Osteoblast (primary cell): Measurements from ENCODE around the gene CMIP. TPM values are rescaled to one million over a fixed set of nuclear protein-coding genes. Genes with fewer than 3 reads are reported as not detected.
A peak's percentile ranks its signal among the peaks of the same experiment; 100 is the strongest.

Source experiments
- DNase-seq: peaks from one replicate; pipeline ENCODE4 v3.0.0; 2011; ENCODE audit warnings: low spot score, mixed read lengths; ENCODE audit not compliant: insufficient read length; ENCODE audit errors: missing footprints
- H2AFZ ChIP-seq: 2 replicates; pipeline ENCODE4 v1.6.0; 2011; ENCODE audit warnings: mild to moderate bottlenecking, low read length
- H3K27ac ChIP-seq: 2 replicates; pipeline ENCODE4 v1.5.1; 2011; ENCODE audit warnings: mild to moderate bottlenecking, low read depth, low read length, moderate library complexity
- H3K27me3 ChIP-seq: 2 replicates; pipeline ENCODE4 v1.6.0; 2012; ENCODE audit warnings: mild to moderate bottlenecking, control low read depth, inconsistent platforms, low read length, moderate library complexity; ENCODE audit not compliant: insufficient read depth
- H3K36me3 ChIP-seq: 2 replicates; pipeline ENCODE4 v1.5.1; 2011; ENCODE audit warnings: mild to moderate bottlenecking, low read length, control low read depth, moderate library complexity; ENCODE audit not compliant: insufficient read depth
- H3K4me1 ChIP-seq: 2 replicates; pipeline ENCODE4 v1.5.1; 2011; ENCODE audit warnings: mild to moderate bottlenecking, low read length, control low read depth, moderate library complexity; ENCODE audit not compliant: insufficient read depth
- H3K4me2 ChIP-seq: 2 replicates; pipeline ENCODE4 v1.6.0; 2011; ENCODE audit warnings: mild to moderate bottlenecking, low read length; ENCODE audit not compliant: insufficient read depth
- H3K4me3 ChIP-seq: fragments of 200-600 bp; sonication (generic); 3 replicates; pipeline ENCODE4 v1.5.1; 2012; ENCODE audit warnings: mild to moderate bottlenecking, low read length, inconsistent platforms; ENCODE audit not compliant: insufficient read depth
- H3K79me2 ChIP-seq: 2 replicates; pipeline ENCODE4 v1.6.0; 2012; ENCODE audit warnings: mild to moderate bottlenecking, low read length, control low read depth, inconsistent platforms; ENCODE audit not compliant: insufficient read depth
- H3K9me3 ChIP-seq: 2 replicates; pipeline ENCODE4 v1.5.1; 2011; ENCODE audit warnings: low read depth, low read length, control low read depth
- H4K20me1 ChIP-seq: 2 replicates; pipeline ENCODE4 v1.6.0; 2012; ENCODE audit warnings: mild to moderate bottlenecking, low read length, control low read depth; ENCODE audit not compliant: insufficient read depth
- CTCF ChIP-seq: IDR thresholded peaks from 2 replicates; pipeline ENCODE4 v1.5.1; 2011; ENCODE audit warnings: mild to moderate bottlenecking, low read depth, low read length, moderate library complexity; ENCODE audit errors: extremely low read depth
- total RNA-seq: library from RNA; depleted of rRNA; stranded (reverse); fragments of >200 nt; gene quantifications from 2 replicates; pipeline ENCODE4 v1.2.3, GENCODE V29; 2012

Gene CMIP
- total RNA-seq, 1 donor = 8.3 TPM

GRCh38 chr16:81472391-81472790, 27.8 kb downstream of the CMIP start:
- Histone ChIP-seq H3K27ac (no peak overlapping the region), H3K79me2 (peaks cover 50% of the 10 kb centered on the region), H3K4me1 (peaks cover 14% of the 10 kb centered on the region), H3K4me3 (no peak overlapping the region), H3K36me3 (no peaks in the 10 kb centered on the region), H3K4me2 (no peak overlapping the region), H3K27me3 (no peaks in the 10 kb centered on the region), H3K9me3 (no peaks in the 10 kb centered on the region), H4K20me1 (peaks cover 39% of the 10 kb centered on the region), H2AFZ (no peak overlapping the region)
- DNase-seq = no peak
- TF ChIP-seq CTCF = no peak

- no peak overlapping the region for H3K4me3 ChIP-seq
- H3K27ac ChIP-seq = peak overlapping the region; percentile 11
- no peaks in the 10 kb centered on the region for H3K27me3 ChIP-seq
- no peaks in the 10 kb centered on the region for H3K9me3 ChIP-seq
- peak overlapping the region; percentile 17 for H3K4me2 ChIP-seq
- peaks cover 52% of the 10 kb centered on the region for H3K79me2 ChIP-seq
- H4K20me1 ChIP-seq = peaks cover 41% of the 10 kb centered on the region
- H3K4me1 ChIP-seq = peaks cover 14% of the 10 kb centered on the region
- no peak for TF ChIP-seq CTCF
- H3K36me3 ChIP-seq = no peaks in the 10 kb centered on the region
- no peak for DNase-seq
- no peak overlapping the region for H2AFZ ChIP-seq
Observed at GRCh38 chr16:81473066-81473488, 28.5 kb downstream of the CMIP start.

GRCh38 chr16:81473558-81473957, 28.9 kb downstream of the CMIP start:
- peaks cover 43% of the 10 kb centered on the region for H4K20me1 ChIP-seq
- no peak overlapping the region for H2AFZ ChIP-seq
- no peak overlapping the region for H3K4me3 ChIP-seq
- peak overlapping the region; percentile 38 for H3K4me2 ChIP-seq
- H3K4me1 ChIP-seq = peaks cover 14% of the 10 kb centered on the region
- no peak for TF ChIP-seq CTCF
- peak overlapping the region; percentile 11 for H3K27ac ChIP-seq
- no peak for DNase-seq
- H3K9me3 ChIP-seq = no peaks in the 10 kb centered on the region
- peaks cover 52% of the 10 kb centered on the region for H3K79me2 ChIP-seq
- no peaks in the 10 kb centered on the region for H3K27me3 ChIP-seq
- H3K36me3 ChIP-seq = no peaks in the 10 kb centered on the region

GRCh38 chr16:81473969-81474959, 29.7 kb downstream of the CMIP start:
- Histone ChIP-seq H3K4me3 (no peak overlapping the region), H3K36me3 (no peaks in the 10 kb centered on the region), H3K4me2 (peak overlapping the region; percentile 38), H3K27ac (peak overlapping the region; percentile 11), H3K27me3 (no peaks in the 10 kb centered on the region), H3K4me1 (peaks cover 14% of the 10 kb centered on the region), H2AFZ (no peak overlapping the region), H3K79me2 (peaks cover 52% of the 10 kb centered on the region), H3K9me3 (no peaks in the 10 kb centered on the region), H4K20me1 (peaks cover 39% of the 10 kb centered on the region)
- TF ChIP-seq CTCF = no peak
- DNase-seq = no peak
